Measurements from ENCODE around the gene SRRD. TPM values are rescaled to one million over a fixed set of nuclear protein-coding genes. Genes with fewer than 3 reads are reported as not detected.
A peak's percentile ranks its signal among the peaks of the same experiment; 100 is the strongest.

Gene SRRD
- total RNA-seq, 4 donors from 2014 or later: 12.7 to 20.5 (median 15.2) TPM

- WGBS: 94% methylated on average over 2 of the region's 2 CpGs
- H3K27ac ChIP-seq (replicated peaks in 1 of 4): no peak overlapping the region
- intact Hi-C loops (cut with DNase I): no loop called here
Observed at GRCh38 chr22:26501996-26502395, 18.3 kb downstream of the SRRD start.

DNA sequence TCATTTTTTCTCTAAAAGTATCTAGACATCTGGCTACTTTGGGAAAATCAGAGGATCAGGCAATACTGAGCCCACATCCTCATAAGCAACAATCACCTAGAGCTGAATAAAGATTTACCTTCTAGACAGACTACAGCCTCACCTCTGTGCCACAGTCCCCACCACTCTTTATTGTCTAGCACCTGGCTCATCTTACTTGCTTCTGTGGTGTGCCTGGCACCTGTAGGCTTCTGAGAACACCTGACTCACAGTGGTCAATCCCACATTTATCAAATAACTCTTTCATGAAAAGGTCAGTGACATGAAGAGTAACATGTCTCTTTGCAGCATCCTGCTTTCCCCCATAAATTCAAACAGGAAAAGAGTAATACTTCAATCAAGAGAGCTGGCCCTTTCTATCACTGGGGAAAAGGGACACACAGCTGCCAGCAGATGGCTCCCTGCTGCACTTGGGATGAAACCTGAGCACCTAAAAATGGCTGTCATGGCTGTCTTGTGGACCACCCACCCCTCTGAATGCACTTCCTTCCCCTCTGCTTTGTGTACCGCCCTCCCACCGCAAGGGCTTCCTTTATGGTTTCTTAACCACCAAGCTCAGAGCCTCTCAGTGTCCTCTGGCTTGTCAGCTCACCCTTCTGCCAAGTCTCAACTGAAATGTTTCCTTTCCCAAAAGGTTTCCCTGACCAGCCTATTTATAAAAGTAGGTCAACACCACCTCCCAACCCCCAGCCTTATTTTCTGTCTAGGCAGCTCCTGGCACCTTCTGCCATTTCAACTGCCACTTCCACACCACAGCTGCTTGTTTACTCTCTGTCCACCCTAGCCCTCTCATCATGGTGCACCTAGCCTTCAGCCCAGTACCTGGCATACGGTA, 19.2 kb downstream of the SRRD start:
- Histone ChIP-seq H3K27ac (replicated peaks in 1 of 4) (no peak overlapping the region), H3K9me3 (no peaks in the 10 kb centered on the region), H3K4me1 (peaks cover 0 to 8% (median 4%) of the 10 kb centered on the region in 4 donors), H3K27me3 (no peaks in the 10 kb centered on the region), H3K36me3 (peaks cover 87 to 100% (median 98%) of the 10 kb centered on the region in 4 donors), H3K4me3 (no peak overlapping the region)
- whole genome bisulfite sequencing: 54% methylated on average over 3 of the region's 3 CpGs
- DNase-seq (ENCODE audit: extremely low spot score): no peak
- intact Hi-C loops (cut with DNase I): no loop called here
- TF ChIP-seq POLR2AphosphoS5 (IDR thresholded peaks at IDR 0.05): no peak
- peak in 1 of 3 experiments; percentile 13 for TF ChIP-seq CTCF (IDR thresholded peaks at IDR 0.05)

More at GRCh38 chr22:26501996-26502395, 18.3 kb downstream of the SRRD start:
- no peak for DNase-seq (ENCODE audit: extremely low spot score)
- TF ChIP-seq EP300 (IDR thresholded peaks at IDR 0.05) (no peak), POLR2A (IDR thresholded peaks at IDR 0.05; ENCODE audit: low read depth) (no peak), CTCF (IDR thresholded peaks at IDR 0.05) (no peak), POLR2AphosphoS5 (IDR thresholded peaks at IDR 0.05) (no peak)
- Histone ChIP-seq H3K9me3 (no peaks in the 10 kb centered on the region), H3K36me3 (peaks cover 86 to 100% (median 99%) of the 10 kb centered on the region in 4 donors), H3K27me3 (no peaks in the 10 kb centered on the region), H3K4me1 (peaks cover 0 to 8% (median 4%) of the 10 kb centered on the region in 4 donors), H3K4me3 (no peak overlapping the region)

DNA sequence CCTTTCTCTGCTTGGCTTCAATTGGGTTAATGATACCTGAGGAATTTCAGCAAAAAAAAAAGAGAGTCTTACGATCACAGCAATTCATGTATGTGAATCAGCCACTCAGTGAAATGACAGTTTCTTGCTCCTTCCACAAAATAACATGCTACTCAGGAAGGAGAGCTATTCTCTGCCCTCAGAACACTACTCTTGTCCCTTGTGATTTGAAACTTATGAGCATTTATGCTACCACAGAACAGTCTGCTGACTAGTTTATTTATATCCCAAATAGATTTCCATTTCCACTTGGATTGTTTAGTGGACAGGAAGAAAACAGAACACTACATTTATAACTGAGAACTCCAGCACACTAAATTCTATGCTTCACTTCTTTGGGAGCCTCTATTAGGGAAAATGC, 20.1 kb downstream of the SRRD start:
- no peak for DNase-seq (ENCODE audit: extremely low spot score)

GRCh38 chr22:26508148-26508547, 24.5 kb downstream of the SRRD start:
- Histone ChIP-seq H3K4me3 (no peak overlapping the region), H3K9me3 (no peaks in the 10 kb centered on the region), H3K4me1 (peaks cover 15 to 28% (median 24%) of the 10 kb centered on the region in 4 donors), H3K27ac (replicated peaks in 1 of 4) (no peak overlapping the region), H3K36me3 (peaks cover 60 to 72% (median 71%) of the 10 kb centered on the region in 4 donors), H3K27me3 (no peaks in the 10 kb centered on the region)
- intact Hi-C loops (cut with DNase I): no loop called here
- TF ChIP-seq CTCF (IDR thresholded peaks at IDR 0.05) (no peak), POLR2AphosphoS5 (IDR thresholded peaks at IDR 0.05) (no peak), EP300 (IDR thresholded peaks at IDR 0.05) (no peak), POLR2A (IDR thresholded peaks at IDR 0.05; ENCODE audit: low read depth) (no peak)
- no peak for DNase-seq (ENCODE audit: extremely low spot score)

More for the DNA sequence above, 20.1 kb downstream of the SRRD start:
- Histone ChIP-seq H3K4me1 (peaks cover 0 to 8% (median 4%) of the 10 kb centered on the region in 4 donors), H3K9me3 (no peaks in the 10 kb centered on the region), H3K4me3 (no peak overlapping the region), H3K27me3 (no peaks in the 10 kb centered on the region), H3K27ac (replicated peaks in 1 of 4) (no peak overlapping the region), H3K36me3 (peaks cover 87 to 100% (median 98%) of the 10 kb centered on the region in 4 donors)
- TF ChIP-seq CTCF (IDR thresholded peaks at IDR 0.05): no peak
- TF ChIP-seq POLR2AphosphoS5 (IDR thresholded peaks at IDR 0.05): no peak
- no peak for TF ChIP-seq EP300 (IDR thresholded peaks at IDR 0.05)
- TF ChIP-seq POLR2A (IDR thresholded peaks at IDR 0.05; ENCODE audit: low read depth): no peak
- 57% methylated on average over 1 of the region's 1 CpG for whole genome bisulfite sequencing
- intact Hi-C loops (cut with DNase I): no loop called here
